Activated naive CD4-positive, alpha-beta T cell (primary cell): ENCODE results near the gene ID3.
"Not testable (repeated sequence)": the region's sequence is repeated elsewhere in the genome, so short reads cannot be mapped to it uniquely, and the experiment has no call there.

Experiments
- DNase-seq, 4 experiments: peaks; one replicate each; lab custom pipeline; 2025; lab: John Stamatoyannopoulos, UW

ID3 gene

DNA sequence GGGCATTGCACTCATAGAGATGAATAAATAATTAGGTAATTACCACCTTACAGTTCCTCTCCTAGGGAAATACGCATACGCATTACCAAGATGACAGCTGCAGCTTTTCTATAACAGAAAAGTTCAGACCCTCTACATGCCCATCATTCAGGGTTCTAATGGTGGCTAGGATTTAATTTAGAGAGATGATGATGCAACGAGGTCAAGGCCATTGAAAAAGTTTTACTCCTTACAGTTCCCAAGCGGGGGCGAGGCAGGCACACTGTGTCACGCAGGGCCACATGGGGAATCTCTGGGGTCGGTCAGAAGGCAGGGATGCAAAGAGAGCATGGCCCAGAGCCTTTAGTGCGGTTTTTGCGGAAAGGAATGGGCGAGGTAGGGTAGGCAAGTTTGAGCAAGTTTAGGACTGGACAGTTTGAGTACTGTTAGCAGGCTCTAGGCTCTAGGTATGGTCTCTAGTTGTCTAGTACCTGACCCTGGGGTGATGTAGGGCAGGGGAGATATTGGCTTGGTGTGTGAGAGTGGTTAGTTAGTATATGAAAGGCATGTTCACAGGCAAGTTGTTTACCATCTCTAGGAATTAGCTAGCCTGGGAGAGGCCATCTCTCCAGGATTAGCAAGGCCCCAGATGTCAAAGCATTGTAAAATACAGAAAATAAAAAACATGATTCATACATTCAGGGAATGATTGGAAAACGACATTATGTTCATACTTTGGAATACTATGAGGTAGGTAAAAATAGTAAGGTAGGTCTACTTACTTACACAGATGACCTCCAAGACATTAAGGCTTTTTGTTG is 29.6 kb upstream of the ID3 start:
- DNase-seq, result no peak

DNA sequence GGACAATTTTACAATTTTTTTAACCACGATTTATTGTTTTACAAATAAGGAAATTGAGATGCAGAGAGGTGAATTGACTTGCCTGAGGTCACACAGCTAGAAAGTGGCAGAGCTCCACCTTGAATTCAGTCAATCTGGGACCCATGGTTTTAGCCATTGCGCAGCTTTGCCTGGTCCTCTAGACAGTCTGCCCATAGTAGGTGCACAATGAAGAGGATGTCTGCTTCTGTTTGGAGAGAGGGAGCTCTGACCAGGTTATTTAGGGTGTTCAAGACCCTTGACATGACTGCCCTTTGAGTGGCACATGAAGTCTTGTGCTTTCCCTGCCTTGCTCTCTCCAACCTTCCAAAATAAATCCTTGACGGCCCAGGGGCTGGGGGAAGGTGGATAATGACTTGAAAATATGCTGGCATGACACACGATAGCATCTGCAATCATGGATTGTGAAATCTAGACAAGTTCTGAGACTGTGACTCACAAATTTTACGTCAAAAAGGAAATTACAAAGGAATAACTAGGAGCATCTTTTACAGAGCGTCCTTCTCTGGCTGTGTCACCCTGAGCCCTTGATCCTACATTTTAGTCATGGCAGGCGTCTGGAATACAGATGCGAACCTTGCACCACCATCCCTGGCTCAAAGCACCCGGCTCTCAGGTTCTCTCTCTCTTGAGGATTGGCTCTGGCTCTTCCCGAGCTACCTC is 26.2 kb upstream of the ID3 start:
- no peak for DNase-seq

DNA sequence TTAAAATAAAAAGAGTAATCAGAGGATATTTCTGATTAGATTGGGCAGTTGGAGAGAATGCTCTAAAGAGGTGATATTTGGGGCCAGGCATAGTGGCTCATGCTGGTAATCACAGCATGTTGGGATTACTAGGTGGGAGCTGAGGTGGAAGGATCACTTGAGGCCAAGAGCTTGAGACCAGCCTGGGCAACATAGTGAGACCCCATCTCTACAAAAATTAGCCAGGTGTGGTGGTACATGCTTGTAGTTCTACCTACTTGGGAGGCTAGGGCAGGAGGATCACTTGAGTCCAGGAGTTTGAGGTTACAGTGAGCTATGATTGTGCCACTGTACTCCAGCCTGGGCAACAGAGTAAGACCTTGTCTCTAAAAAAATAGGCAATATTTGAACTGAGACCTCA is 24.4 kb upstream of the ID3 start:
- not testable (repeated sequence) for DNase-seq

DNA sequence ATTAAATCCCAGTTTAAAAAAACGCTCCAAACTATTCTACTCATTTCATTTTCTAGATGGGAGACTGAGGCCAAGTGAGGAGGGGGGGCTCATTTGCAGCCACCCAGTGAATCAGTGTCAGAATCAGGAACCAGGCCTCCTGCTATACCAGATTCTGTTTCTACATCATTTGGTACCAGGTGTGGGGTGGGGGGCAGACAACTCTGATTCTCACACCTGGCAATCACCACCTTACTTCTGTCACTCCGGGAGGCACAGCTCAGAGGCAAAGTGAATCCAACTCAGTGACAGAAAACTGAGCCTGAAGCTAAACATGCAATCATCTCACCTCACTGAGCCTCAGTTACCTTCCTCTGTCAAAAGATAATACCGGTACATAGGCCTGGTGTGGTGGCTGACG is 23.5 kb upstream of the ID3 start:
- no peak for DNase-seq

DNA sequence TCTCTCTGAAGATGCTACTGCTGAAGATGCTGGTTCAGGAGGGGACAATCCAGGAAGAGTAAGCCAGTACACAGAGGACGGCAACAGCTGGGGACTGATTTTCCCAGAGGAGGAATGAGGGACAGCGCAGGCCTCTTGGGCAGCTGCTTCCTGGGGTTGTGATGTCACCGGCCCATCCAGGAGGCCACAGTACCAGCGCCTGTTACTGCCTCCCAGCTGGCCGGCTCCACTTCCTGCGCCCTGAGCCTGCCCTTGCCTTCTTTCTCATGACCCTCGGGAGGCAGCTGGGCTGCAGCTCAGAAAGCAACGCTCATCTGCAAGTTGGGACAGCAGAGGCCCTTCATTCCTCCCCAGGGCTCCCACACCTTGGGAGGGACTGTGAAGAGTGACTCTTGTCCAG is 21.9 kb upstream of the ID3 start:
- DNase-seq, result no peak

DNA sequence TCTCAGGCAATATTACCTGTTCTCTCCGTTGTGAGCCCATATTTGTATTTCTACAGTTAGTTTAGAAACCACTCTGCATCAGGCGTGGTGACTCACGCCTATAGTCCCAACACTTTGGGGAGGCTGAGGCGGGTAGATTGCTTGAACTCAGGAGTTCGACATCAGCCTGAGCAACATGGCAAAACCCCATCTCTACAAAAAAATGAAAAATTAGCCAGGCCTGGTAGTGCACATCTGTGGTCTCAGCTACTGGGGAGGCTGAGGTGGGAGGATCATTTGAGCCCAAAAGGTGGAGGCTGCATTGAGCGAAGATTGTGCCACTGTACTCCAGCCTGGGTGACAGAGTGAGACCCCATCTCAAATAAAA is 19.7 kb upstream of the ID3 start:
- DNase-seq, result no peak

DNA sequence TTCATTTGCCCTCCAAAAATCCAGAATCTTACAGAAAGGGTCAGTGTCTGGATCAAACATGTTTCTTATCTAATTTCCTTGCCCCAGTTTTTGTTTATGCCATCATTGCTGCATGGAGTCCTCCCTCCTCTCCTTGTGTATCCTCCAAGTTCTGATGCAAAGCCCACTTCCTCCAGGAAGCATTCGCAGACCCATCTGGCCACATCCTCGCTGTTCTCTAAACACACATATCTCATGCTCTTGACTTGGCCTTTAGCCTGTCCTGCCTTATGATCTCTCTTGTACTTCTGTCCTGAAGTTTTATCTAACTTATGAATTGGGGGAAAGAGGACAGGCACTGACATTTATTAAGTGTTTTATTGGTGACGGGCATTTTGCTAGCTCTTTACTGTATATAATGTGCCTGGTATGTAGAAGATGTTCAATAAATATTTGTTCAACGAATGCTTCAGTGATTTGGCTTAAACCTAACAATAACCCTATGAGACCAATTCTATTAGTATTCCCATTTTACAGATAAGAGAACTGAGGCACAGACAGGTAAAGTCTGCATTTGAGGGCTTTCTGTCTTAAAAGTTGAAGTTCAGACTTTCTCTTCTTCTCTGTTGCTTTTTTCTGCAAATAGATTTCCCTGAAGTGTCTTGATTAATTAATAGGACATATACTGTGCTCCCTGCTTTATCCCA is 19.2 kb upstream of the ID3 start:
- DNase-seq, result no peak

DNA sequence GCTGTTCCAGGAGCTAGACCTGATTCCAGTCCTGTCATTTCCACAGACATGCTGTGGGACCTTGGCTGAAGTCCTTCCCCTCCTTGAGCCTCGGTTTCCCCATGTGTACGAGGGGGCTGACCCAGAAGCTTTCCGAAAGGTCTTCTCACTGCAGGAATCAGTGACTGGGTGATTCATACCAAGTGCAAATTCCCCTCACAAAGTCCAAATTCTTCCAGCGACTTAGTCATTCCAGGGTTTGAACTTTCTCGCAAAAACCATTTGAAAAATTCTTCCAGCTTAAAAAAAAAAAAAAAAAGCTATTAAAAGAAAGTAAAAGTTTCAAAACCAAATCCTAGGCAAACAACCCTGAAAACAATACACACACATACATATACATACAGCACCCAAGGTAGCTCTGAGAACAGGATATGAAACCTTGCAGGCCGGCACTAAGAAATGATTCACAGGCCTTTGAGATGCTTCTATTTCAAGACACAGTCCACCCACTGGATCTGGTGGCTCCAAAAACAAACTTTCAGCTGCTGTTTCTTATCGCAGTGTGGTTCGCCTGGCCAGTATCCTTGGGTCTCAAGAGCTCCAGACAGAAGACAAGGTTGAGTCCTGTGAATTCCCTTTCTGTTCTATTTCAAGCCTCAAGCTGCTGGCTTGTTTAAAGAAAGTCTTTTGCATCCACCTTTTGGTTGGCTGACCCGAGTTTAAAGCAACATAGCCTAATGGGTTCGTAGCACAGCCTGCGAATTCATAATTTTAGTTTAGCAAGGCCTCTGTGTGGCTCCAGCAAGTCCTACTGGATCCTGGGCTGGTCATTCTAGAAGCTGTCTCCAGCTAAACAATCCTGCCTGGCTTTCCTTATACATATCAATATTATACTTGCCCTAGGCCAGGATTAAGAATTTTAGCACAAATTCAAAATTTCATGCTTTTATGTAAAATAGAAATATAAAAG is 18.0 kb upstream of the ID3 start:
- no peak for DNase-seq

DNA sequence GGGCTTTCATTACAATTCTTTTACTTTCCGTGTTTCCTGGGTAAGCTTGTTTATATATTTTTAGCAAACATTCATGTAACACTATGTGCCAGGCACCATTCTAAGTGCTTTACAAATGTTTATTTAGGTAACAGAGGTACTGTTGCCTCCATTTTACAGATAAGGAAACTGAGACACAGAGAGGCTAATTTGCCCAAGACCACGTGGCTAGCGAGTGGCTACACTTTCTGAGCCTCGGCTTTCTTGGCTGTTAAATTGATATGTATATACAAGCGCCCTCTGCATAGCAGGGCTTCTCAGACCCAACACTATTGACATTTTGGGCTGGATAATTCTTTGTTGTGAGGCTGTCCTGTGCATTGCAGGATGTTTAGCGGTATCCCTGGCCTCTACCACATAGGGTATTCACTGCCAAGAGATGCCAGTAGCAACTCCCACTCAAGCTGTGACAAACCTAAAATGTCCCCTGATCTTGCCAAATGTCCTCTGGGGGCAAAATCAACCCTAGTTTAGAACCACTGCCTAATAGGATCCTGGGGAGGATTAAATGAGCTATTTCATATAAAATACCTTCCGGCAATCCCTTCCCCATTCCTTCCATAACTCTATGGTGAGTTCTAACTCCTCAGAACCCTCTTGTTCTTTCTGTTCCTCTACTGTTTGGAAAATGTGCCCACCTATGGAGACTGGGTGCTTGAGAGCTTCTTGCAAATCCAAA is 17.2 kb upstream of the ID3 start:
- no peak for DNase-seq

DNA sequence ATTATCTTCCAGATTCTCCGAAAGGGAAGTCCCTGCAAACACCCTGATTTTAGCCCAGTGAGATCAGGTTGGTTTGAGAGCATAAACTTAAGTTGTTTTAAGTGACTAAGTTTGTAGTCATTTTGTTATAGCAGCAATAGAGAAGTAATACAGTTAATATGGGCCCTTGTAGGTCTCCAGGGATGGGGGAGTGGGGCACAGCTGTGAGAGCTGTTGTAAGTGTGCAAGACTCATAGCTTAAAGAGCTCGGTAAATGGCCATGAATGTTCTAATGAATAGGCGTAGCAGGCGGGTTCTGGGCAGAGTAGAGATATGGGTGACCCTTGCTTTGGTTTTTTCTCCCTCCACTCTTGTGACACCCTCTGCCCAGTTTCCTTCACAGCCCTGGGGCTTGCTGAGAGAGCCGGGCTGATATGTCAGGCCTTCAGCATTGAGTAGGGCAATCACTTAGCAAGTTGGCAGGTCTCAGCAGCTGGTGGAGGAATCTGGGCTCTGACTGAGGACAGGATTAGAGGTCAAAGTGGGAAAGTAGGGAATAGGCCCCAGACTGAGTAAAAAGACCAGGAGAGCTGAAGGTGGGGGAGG is 16.0 kb upstream of the ID3 start:
- DNase-seq, result no peak

DNA sequence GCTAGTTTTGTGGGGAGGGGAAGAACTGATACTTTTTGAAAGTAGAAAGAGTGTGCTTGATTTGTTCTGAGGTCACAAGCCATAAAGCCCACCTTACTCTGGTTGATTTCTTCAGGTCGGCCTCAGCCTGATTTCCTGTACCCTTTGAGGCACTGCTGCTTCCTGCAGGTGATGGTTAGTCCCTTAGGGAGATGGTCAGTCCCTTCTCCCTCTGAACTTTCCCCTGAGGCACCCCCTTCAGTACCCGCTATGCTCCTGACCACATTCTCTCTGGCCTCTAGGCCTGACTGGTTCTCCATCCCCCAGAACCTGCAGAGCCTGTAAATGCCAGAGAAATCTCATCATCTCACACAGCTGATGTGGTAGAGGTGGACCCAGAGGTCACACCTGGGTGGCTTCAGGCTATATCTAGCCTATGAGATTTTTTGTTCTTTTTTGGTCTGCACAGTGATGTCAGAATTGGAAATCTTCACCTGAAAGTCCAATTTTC is 15.0 kb upstream of the ID3 start:
- DNase-seq, result no peak

DNA sequence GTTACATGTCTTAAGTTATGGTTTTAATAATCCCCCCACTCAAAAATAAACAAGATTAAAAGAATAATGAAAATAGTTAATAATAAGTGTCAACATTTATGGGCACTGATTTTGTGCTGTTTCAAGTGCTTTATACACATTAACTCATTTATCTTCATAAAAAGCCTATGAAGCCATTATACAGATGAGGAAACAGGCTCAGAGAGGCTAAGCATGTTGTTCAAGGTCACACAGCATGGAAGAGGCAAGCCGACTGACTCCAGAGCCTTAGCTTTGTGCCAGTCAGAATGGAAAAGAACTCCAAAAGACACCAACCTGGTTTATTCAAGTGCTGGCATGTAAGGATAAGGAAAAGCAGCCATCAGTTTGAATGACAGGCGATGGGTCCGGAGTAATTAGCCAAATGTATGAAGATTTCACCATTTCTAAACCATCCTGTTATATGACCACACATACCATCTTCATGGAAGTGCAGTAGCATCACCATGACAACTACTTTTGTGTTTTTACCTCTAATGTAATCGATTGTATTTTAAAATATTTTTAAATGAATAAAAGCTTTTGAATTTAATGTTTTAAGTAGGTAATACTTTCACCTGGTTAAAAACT is 14.4 kb upstream of the ID3 start:
- no peak for DNase-seq

DNA sequence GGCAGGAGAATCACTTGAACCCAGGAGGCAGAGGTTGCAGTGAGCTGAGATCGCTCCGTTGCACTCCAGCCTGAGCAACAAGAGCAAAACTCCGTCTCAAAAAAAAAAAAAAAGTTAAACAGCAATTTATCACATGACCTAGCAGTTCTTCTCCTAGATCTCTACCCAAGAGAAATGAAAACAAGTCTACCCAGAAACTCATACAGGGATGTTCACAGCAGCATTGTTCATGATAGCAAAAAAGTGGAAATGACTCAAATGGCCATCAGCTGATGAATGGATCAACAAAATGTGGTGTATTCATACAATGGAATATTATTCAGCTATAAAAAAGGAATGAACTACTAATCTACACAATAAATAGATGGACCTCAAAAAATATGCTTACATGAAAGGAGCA is 12.2 kb upstream of the ID3 start:
- no peak for DNase-seq

DNA sequence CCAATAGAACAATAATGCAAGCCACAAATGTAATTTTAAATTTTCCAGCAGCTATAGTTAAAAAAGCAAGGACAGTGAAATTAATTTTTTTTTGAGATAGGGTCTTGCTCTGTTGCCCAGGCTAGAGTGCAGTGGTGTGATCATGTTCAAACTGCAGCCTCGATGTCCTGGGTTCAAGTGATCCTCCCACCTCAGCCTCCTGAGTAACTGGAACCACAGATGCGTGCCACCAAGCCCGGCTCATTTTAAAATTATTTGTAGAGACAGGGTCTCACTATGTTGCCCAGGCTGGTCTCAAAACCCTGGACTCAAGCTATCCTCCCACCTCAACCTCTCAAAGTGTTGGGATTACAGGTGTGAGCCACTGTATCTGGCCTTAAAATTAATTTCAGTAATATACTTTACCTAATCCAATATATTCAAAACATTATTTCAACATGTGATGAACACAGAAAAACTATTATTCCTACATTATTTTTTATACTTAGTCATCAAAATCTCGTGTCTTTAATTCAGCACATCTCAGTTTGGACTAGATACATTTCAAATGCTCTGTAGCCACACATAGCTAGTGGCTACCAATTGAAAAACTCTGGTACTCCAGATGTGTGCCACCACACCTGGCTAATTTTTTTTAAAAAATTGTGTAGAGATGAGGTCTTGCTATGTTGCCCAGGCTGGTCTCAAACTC is 10.8 kb upstream of the ID3 start:
- DNase-seq, result no peak

DNA sequence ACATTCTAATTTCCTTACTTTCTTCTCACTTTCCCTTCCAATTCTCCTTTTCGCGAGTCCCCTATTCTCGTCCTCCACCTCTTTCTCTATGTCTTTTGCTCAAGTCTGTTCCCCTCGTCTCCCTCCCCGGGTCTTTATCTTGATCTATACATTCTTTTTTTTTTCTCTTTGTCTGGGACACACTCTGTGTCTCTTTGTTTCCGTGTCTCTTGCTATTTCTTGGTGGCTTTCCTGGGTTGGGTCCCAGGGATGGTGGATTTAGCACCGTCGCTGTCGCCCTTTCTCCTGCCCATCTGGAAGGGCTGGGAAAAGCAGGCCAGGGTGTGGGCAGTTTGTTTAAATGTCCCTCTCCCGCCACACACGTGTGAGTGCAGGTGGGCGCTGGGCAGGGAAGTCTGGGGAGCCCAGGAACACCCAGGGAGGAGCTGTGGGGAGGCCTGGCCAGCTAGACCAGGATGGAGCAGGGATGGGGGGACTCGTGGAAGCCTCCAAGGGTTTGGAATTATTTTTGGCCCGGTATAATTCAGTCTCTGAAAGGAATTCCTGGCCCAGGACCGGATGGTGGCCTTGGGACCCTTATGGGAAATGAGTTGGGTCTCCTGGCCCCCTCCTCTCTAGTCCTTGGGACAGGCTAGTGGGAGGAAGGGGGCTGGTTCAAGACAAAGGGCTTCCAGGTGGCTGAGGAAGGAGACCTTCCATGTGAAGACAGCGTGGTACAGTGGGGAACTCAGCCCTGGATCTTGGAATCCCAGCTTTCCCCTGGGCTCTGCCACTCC is 9.5 kb upstream of the ID3 start:
- DNase-seq, result no peak

DNA sequence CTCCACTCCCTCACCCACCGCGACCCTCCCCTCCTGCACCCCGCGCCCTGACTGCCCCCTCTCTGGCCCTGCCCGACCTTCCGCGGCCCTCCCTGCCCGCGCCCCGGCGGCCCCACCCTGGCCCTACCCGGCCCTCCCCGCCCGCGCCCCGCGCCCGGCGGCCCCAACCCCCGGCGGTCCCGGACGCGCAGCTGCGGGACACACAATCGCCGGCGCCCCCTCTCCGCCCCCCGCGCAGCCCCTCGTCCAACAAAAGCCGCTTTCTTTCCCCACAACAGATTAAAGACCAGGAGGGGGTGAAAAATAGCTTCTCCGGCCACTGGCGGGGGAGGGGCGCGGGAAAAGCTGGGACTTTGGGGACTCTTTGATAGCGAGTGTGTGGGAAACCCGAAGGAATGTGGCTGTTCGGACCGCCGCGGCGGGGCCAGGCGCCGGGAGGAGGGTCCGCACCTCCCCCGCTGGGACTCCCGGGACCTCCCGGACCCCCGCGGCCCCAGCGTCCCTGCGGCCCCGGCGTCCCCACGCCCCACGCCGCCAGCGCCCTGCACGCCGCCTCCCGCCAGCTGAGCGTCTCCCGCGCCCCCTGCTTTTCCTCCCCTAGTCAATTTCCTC is 8.8 kb upstream of the ID3 start:
- DNase-seq, result no peak

DNA sequence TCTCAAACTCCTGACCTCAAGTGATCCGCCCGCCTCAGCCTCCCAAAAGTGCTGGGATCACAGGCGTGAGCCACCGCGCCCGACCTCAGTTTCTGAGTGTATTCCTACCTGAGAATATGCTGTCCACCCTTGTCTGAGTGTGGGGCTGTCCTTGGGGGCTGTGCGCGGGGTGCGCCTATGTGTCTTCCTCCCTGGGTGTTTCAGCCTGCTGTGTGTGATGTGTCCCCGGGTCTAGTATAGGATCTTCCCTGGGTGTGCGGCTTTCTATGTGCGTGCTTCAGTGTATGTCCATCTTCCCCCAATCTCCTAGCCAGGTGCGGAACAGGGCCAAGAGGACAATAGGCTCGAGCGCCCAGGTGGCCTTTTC is 8.3 kb upstream of the ID3 start:
- DNase-seq, result no peak

DNA sequence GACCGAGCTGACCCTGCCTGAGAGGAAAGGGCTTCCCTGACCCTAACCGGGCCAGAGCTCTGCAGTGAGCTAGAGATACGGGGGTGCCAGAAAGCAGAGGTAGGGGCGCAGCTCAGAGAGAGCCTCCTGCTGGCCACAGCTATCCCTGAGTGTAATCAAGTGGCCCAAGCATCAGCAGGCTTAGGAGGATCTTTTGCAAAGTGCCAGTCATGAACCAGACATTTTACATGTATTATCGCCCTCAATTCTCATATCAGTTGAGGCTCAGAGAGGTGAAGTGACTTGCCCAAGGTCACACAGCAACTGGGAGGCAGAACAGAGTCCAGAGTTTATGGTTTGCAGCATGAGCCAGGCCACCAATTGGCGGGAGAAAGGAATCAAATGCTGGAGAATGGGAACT is 7.0 kb upstream of the ID3 start:
- no peak for DNase-seq

DNA sequence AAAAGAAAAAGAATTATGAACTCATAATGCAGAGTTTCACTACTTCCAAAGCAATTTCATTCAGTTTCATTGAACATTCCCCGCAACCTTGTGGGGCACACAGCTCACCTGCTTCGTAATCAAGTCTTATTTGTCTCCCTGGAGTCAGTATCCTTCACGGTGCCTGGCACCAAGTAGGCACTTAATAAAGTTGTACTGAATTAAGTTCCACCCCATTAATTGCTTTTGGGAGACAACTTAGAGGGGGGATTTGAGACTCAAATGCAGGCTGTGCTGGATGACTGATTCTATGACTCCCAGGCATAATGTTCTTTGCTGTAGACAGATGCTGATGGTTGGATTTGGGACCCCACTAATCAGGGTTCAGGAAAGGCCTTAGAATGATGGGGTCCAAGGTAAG is 6.5 kb upstream of the ID3 start:
- no peak for DNase-seq
